Neural progenitor cell (in vitro differentiated cells): ENCODE results near the gene FCMR. TPM values are rescaled to one million over a fixed set of nuclear protein-coding genes. Genes with fewer than 3 reads are reported as not detected.

Experiments used
- DNase-seq: peaks from one replicate; pipeline ENCODE4 v3.0.0-alpha.2; 2016; ENCODE audit warnings: low spot score
- H2AFZ ChIP-seq: fragments of 200-600 bp; sonication (generic); replicated peaks from 2 replicates; pipeline ENCODE4 v1.6.1; 2016; ENCODE audit warnings: antibody characterized with exemption
- H3F3A ChIP-seq: fragments of 200-600 bp; sonication (generic); 2 replicates; pipeline ENCODE4 v1.6.1; 2016; ENCODE audit warnings: antibody characterized with exemption, low read depth
- H3K27ac ChIP-seq: fragments of 200-600 bp; sonication (generic); 2 replicates; pipeline ENCODE4 v1.5.1; 2016; ENCODE audit warnings: mild to moderate bottlenecking
- H3K27me3 ChIP-seq: fragments of 200-600 bp; sonication (generic); 2 replicates; pipeline ENCODE4 v1.6.1; 2016; ENCODE audit warnings: mild to moderate bottlenecking, moderate library complexity
- H3K36me3 ChIP-seq: fragments of 200-600 bp; sonication (generic); 2 replicates; pipeline ENCODE4 v1.5.1; 2016
- H3K4me1 ChIP-seq: fragments of 200-600 bp; sonication (generic); 2 replicates; pipeline ENCODE4 v1.6.1; 2016; ENCODE audit warnings: mixed run types
- H3K4me2 ChIP-seq: fragments of 200-600 bp; sonication (generic); 2 replicates; pipeline ENCODE4 v1.6.1; 2016
- H3K4me3 ChIP-seq: fragments of 200-600 bp; sonication (generic); 2 replicates; pipeline ENCODE4 v1.5.1; 2016
- H3K79me2 ChIP-seq: fragments of 200-600 bp; sonication (generic); 2 replicates; pipeline ENCODE4 v1.6.1; 2016; ENCODE audit warnings: low read depth
- H3K9ac ChIP-seq: fragments of 200-600 bp; sonication (generic); 2 replicates; pipeline ENCODE4 v1.6.1; 2016
- H3K9me3 ChIP-seq: fragments of 200-600 bp; sonication (generic); 2 replicates; pipeline ENCODE4 v1.5.1; 2016; ENCODE audit warnings: low read depth
- H4K20me1 ChIP-seq: fragments of 200-600 bp; sonication (generic); 2 replicates; pipeline ENCODE4 v1.6.1; 2016; ENCODE audit warnings: low read depth
- H3K27ac Mint-ChIP-seq: 3 replicates; pipeline ENCODE4 v1.8.0; 2021; ENCODE audit warnings: mixed read lengths
- H3K27me3 Mint-ChIP-seq: 2 replicates; pipeline ENCODE4 v1.8.0; 2022; ENCODE audit warnings: low read depth, mild to moderate bottlenecking, inconsistent platforms, moderate library complexity, mixed read lengths; ENCODE audit not compliant: insufficient read depth
- H3K36me3 Mint-ChIP-seq: 3 replicates; pipeline ENCODE4 v1.8.0; 2021; ENCODE audit warnings: mixed read lengths
- H3K4me1 Mint-ChIP-seq: 3 replicates; pipeline ENCODE4 v1.8.0; 2021; ENCODE audit warnings: mixed read lengths
- H3K4me3 Mint-ChIP-seq: 3 replicates; pipeline ENCODE4 v1.8.0; 2021; ENCODE audit warnings: mild to moderate bottlenecking, moderate library complexity, mixed read lengths
- H3K9me3 Mint-ChIP-seq: 3 replicates; pipeline ENCODE4 v1.8.0; 2020; ENCODE audit warnings: mixed read lengths
- EZH2 ChIP-seq: fragments of 200-600 bp; sonication (generic); IDR thresholded peaks from 2 replicates; pipeline ENCODE4 v1.6.1; 2017; ENCODE audit warnings: antibody characterized with exemption, mild to moderate bottlenecking, moderate library complexity
- EZH2phosphoT487 ChIP-seq: fragments of 200-600 bp; sonication (generic); IDR thresholded peaks from 2 replicates; pipeline ENCODE4 v1.6.1; 2017; ENCODE audit warnings: antibody characterized with exemption
- total RNA-seq: library from RNA; depleted of rRNA; stranded (reverse); fragments of >200 nt; gene quantifications from 2 replicates; pipeline ENCODE4 v1.2.3, GENCODE V29; 2015; ENCODE audit warnings: low replicate concordance
- TF ChIP-seq, protein P1 (sequence below): fragments of 200-600 bp; sonication (generic); IDR thresholded peaks from 2 replicates; pipeline ENCODE4 v1.5.1; 2017; ENCODE audit warnings: antibody characterized with exemption, mild to moderate bottlenecking

FCMR gene
- total RNA-seq, 1 donor from 2014 or later, result not detected

DNA sequence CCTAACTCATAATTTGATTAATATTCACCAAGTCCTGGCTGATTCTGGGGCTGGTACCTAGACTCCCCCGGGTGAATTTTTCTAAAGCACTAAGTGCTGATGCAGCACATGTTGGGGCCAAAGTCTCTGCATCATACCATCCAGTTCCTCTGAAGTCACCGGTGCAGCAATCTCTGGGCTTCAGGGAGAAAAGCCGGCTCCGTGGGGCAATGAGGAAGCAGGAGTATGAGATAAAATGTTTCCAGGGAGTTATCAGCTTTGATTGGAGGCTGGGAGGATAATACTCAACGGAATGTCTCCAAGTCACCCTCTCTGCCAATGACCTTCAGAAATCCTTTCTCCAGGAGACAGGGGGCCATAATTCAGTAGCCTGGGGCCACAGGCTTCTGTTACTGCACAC is 47.3 kb upstream of the FCMR start:
- Mint-ChIP-seq H3K36me3 (no peaks in the 10 kb centered on the region), H3K4me3 (no peak overlapping the region), H3K27ac (no peak overlapping the region), H3K9me3 (no peaks in the 10 kb centered on the region), H3K4me1 (no peaks in the 10 kb centered on the region), H3K27me3 (peaks cover 6% of the 10 kb centered on the region)
- Histone ChIP-seq H3K4me3 (no peak overlapping the region), H3K9ac (no peak overlapping the region), H3K9me3 (no peaks in the 10 kb centered on the region), H3K36me3 (no peaks in the 10 kb centered on the region), H3K27ac (no peak overlapping the region), H3K79me2 (no peaks in the 10 kb centered on the region), H3K4me1 (no peaks in the 10 kb centered on the region), H3K27me3 (no peaks in the 10 kb centered on the region), H3K4me2 (no peak overlapping the region), H2AFZ (no peak overlapping the region), H4K20me1 (no peaks in the 10 kb centered on the region), H3F3A (no peaks in the 10 kb centered on the region)
- TF ChIP-seq EZH2phosphoT487 (no peak), EZH2 (no peak)
- TF ChIP-seq, protein P1, sequence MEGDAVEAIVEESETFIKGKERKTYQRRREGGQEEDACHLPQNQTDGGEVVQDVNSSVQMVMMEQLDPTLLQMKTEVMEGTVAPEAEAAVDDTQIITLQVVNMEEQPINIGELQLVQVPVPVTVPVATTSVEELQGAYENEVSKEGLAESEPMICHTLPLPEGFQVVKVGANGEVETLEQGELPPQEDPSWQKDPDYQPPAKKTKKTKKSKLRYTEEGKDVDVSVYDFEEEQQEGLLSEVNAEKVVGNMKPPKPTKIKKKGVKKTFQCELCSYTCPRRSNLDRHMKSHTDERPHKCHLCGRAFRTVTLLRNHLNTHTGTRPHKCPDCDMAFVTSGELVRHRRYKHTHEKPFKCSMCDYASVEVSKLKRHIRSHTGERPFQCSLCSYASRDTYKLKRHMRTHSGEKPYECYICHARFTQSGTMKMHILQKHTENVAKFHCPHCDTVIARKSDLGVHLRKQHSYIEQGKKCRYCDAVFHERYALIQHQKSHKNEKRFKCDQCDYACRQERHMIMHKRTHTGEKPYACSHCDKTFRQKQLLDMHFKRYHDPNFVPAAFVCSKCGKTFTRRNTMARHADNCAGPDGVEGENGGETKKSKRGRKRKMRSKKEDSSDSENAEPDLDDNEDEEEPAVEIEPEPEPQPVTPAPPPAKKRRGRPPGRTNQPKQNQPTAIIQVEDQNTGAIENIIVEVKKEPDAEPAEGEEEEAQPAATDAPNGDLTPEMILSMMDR, result no peak
- no peak for DNase-seq

DNA sequence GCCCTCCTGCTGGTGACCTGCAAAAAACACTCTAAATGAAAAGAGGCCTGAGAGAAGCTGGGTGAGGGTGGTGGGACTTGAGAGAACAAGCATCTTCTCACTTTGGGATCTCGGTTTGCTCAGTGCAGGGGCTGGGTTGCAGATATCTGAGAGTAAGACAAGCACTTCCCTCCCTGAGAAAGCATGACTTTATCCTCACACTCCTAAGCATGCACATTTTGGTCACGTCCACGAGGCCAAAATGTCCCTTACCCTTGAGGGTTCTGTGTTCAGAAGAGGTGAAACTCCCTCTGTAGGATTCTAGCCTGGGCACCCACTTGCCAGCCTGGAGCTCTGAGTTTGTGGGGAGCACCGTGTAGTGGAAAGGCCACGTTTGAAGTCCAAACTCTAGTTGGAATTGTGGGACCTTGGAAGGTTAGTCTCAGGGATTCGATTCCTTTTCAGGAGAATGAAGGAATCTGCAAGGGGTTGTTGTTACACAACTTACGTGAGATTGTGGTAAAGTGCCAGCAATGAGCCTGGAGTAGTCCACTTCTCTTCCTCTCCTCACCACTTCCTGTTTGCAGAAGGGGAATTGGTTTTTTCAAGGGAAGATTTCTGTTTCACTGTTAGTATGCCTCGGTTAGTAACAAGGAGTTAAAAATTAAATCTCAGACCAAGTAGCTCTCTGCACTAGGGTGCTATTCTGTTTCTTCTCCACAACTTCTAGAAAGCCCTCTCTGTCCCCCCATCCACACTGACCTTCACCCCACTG is 45.5 kb upstream of the FCMR start:
- peaks cover 6% of the 10 kb centered on the region for H3K27me3 Mint-ChIP-seq
- H3K4me1 Mint-ChIP-seq, result no peaks in the 10 kb centered on the region
- Histone ChIP-seq H4K20me1 (no peaks in the 10 kb centered on the region), H3K36me3 (no peaks in the 10 kb centered on the region), H3K9me3 (no peaks in the 10 kb centered on the region), H3K4me2 (no peak overlapping the region), H3K4me3 (no peak overlapping the region), H2AFZ (no peak overlapping the region), H3K4me1 (no peaks in the 10 kb centered on the region), H3K9ac (no peak overlapping the region), H3K27me3 (no peaks in the 10 kb centered on the region), H3K79me2 (no peaks in the 10 kb centered on the region), H3K27ac (no peak overlapping the region), H3F3A (no peaks in the 10 kb centered on the region)
- H3K4me3 Mint-ChIP-seq, result no peak overlapping the region
- TF ChIP-seq EZH2, result no peak
- no peaks in the 10 kb centered on the region for H3K36me3 Mint-ChIP-seq
- no peak for DNase-seq
- H3K27ac Mint-ChIP-seq, result peak overlapping the region; percentile 57
- H3K9me3 Mint-ChIP-seq, result no peaks in the 10 kb centered on the region

DNA sequence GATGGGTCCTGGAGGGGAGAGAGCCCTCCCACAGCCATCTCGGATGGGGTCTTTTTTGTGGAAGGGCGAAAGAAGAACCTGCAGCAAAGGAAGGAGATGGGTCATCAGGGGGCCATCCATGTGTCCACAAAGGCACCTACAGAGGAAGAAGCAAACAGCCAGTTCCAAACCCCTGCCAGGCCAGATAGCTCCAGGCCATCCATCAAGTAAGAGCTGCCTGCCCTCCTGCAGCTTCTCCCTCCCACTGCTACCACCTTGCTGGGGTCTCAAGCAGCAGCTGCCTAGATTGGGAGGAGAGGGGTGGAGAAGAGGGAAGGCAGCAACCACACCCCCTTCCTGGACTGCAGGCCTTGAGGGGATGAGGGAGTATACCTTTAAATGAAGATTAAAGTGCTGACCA is 44.0 kb upstream of the FCMR start:
- no peaks in the 10 kb centered on the region for H3K9me3 ChIP-seq
- no peak overlapping the region for H3K4me2 ChIP-seq
- Mint-ChIP-seq H3K4me1 (no peaks in the 10 kb centered on the region), H3K27ac (no peak overlapping the region), H3K4me3 (no peak overlapping the region), H3K9me3 (no peaks in the 10 kb centered on the region), H3K36me3 (no peaks in the 10 kb centered on the region), H3K27me3 (peaks cover 6% of the 10 kb centered on the region)
- H3K4me3 ChIP-seq, result no peak overlapping the region
- no peaks in the 10 kb centered on the region for H3F3A ChIP-seq
- DNase-seq, result no peak
- no peak for TF ChIP-seq EZH2
- TF ChIP-seq, protein P1, result no peak
- H3K79me2 ChIP-seq, result no peaks in the 10 kb centered on the region
- H4K20me1 ChIP-seq, result no peaks in the 10 kb centered on the region
- no peak overlapping the region for H3K27ac ChIP-seq
- no peak overlapping the region for H3K9ac ChIP-seq
- H3K36me3 ChIP-seq, result no peaks in the 10 kb centered on the region
- no peaks in the 10 kb centered on the region for H3K4me1 ChIP-seq
- no peak overlapping the region for H2AFZ ChIP-seq
- no peaks in the 10 kb centered on the region for H3K27me3 ChIP-seq

DNA sequence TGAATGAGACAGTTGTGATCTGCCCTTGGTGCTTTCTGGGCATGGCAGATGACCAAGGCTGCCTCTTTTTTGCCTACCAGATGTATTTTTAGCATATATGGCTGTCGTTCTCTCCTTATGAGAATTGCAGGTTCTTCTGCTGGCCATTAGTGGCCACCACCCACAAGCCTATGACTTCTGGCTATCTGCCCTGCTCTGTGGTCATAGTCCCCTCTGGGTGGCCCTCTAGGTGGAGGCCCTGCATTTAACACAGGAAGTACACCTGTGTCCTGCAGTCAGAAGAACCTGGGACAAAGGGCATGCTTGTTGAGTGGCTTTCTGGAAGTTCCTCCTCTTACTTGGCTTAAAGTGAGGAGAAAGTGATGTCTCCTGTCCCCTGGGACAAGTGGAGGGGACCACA is 42.0 kb upstream of the FCMR start:
- DNase-seq, result no peak
- Histone ChIP-seq H3K27ac (no peak overlapping the region), H3K4me2 (no peak overlapping the region), H3K9me3 (no peaks in the 10 kb centered on the region), H4K20me1 (no peaks in the 10 kb centered on the region), H3K27me3 (no peaks in the 10 kb centered on the region), H3K79me2 (no peaks in the 10 kb centered on the region), H3K4me3 (no peak overlapping the region), H2AFZ (no peak overlapping the region), H3K36me3 (no peaks in the 10 kb centered on the region), H3K9ac (no peak overlapping the region), H3K4me1 (no peaks in the 10 kb centered on the region), H3F3A (no peaks in the 10 kb centered on the region)
- Mint-ChIP-seq H3K36me3 (no peaks in the 10 kb centered on the region), H3K9me3 (no peaks in the 10 kb centered on the region), H3K27ac (no peak overlapping the region), H3K4me1 (no peaks in the 10 kb centered on the region), H3K27me3 (peaks cover 6% of the 10 kb centered on the region), H3K4me3 (no peak overlapping the region)
- TF ChIP-seq, protein P1, result no peak
- TF ChIP-seq EZH2phosphoT487 (no peak), EZH2 (no peak)
